Subcutaneous abdominal adipose tissue (tissue), 5 donors: ENCODE data around the gene TPM4.
"Not testable (repeated sequence)": the region's sequence is repeated elsewhere in the genome, so short reads cannot be mapped to it uniquely, and the experiment has no call there.

ENCODE experiments used
- H3K27ac ChIP-seq: one replicate; pipeline ENCODE4 v1.7.0; 2013; ENCODE audit warnings: low read depth, mild to moderate bottlenecking, inconsistent platforms, low read length, moderate library complexity
- H3K27me3 ChIP-seq, 5 donors: one replicate each; pipeline ENCODE4 v1.7.0; 2013; ENCODE audit warnings: low read length in 5 of 5, inconsistent platforms in 1 of 5; ENCODE audit not compliant: control insufficient read depth in 5 of 5, insufficient read depth in 4 of 5
- H3K36me3 ChIP-seq, 5 donors: one replicate each; pipeline ENCODE4 v1.7.0; 2013; ENCODE audit warnings: low read length in 5 of 5; ENCODE audit not compliant: control insufficient read depth in 5 of 5, insufficient read depth in 5 of 5
- H3K4me1 ChIP-seq, 5 donors: one replicate each; pipeline ENCODE4 v1.7.0; 2013; ENCODE audit warnings: low read length in 5 of 5, mild to moderate bottlenecking in 3 of 5, moderate library complexity in 1 of 5; ENCODE audit not compliant: control insufficient read depth in 5 of 5, insufficient read depth in 5 of 5
- H3K4me3 ChIP-seq, 5 donors: one replicate each; pipeline ENCODE4 v1.7.0; 2013; ENCODE audit warnings: low read length in 5 of 5, low read depth in 1 of 5
- H3K9ac ChIP-seq, 5 donors: one replicate each; pipeline ENCODE4 v1.7.0; 2013; ENCODE audit warnings: low read length in 5 of 5, mild to moderate bottlenecking in 4 of 5, moderate library complexity in 3 of 5
- H3K9me3 ChIP-seq, 5 donors: one replicate each; pipeline ENCODE4 v1.7.0; 2013; ENCODE audit warnings: low read length in 5 of 5; ENCODE audit not compliant: control insufficient read depth in 5 of 5
- donor health status: healthy.
- donor health status: healthy.
- donor health status: healthy.
- donor health status: healthy.
- donor health status: healthy.

Gene TPM4

DNA sequence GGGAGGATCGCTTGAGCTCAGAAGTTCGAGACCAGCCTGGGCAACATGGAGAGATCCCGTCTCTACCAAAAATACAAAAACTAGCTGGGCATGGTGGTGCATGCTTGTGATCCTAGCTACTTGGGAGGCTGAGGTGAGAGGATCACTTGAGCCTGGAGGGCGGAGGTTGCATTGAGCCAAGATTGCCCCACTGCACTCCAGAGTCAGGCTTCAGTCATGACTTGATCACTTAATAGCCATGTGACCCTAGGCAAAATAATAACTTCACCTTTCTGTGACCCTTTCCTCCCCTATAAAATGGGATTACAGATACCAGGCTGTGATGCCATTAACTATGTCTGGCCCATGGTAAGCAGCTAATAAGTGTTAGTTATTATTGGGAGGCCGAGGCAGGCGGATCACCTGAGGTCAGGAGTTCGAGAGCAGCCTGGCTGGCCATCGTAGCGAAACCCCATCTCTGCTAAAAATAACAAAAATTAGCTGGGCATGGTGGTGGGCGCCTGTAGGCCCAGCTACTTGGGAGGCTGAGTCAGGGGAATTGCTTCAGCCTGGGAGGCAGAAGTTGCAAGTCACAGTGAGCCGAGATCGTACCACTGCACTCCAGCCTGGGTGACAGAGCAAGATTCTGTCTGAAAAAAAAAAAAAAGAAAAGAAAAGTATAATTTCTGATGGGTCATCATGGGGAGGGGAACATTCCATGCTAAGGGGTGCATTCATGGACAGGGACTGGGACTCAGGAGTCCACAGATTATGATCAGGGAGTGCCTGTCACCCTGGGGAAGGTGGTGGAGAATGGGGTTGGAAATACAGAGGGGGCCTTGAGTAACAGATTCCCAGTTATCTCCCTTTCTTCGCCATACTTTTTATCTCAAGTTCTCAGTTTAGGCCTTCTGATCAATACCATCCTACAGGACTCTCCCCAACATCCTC is 15.5 kb downstream of the TPM4 start:
- Histone ChIP-seq H3K27ac (no peak overlapping the region), H3K4me1 (peaks cover 0 to 2% (median 0%) of the 10 kb centered on the region in 5 donors), H3K27me3 (no peaks in the 10 kb centered on the region), H3K36me3 (peaks cover 15 to 96% (median 81%) of the 10 kb centered on the region in 5 donors), H3K9me3 (no peaks in the 10 kb centered on the region), H3K4me3 (no peak overlapping the region), H3K9ac (no peak overlapping the region)

DNA sequence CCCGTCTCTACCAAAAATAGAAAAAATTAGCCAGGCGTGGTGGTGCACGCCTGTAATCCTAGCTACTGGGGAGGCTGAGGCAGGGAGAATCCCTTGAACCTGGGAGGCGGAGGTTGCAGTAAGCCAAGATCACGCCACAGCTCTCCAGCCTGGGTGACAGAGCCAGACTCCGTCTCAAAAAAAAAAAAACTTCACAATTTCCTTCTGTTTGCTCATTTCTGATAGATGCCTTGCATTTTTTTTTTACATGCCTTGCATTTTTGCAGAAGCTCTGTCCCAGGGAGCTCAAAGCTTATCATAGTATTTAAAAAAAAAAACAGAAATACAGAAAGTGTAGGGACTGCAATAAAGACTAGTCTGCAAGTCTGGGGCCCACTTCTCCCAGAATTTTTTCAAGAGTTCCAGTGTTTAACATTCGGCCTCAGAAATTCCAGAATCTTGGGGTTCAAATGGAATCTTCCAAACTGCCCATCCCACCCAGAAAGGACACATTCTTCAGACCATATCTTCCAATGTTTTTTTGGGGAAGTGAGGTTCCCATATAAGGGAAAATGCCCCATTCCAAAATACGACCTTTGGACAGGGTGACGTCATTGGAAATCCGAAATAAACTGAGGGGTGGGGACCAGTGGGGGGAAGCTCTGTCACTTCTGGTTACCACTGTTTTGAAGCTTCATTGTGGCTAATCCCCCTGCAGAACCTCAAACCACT is 18.2 kb downstream of the TPM4 start:
- no peak overlapping the region for H3K27ac ChIP-seq
- H3K4me3 ChIP-seq, result no peak overlapping the region
- H3K9me3 ChIP-seq, result no peaks in the 10 kb centered on the region
- H3K9ac ChIP-seq, result no peak overlapping the region
- peaks cover 15 to 93% (median 74%) of the 10 kb centered on the region in 5 donors for H3K36me3 ChIP-seq
- peaks cover 0 to 2% (median 0%) of the 10 kb centered on the region in 5 donors for H3K4me1 ChIP-seq
- no peaks in the 10 kb centered on the region for H3K27me3 ChIP-seq

DNA sequence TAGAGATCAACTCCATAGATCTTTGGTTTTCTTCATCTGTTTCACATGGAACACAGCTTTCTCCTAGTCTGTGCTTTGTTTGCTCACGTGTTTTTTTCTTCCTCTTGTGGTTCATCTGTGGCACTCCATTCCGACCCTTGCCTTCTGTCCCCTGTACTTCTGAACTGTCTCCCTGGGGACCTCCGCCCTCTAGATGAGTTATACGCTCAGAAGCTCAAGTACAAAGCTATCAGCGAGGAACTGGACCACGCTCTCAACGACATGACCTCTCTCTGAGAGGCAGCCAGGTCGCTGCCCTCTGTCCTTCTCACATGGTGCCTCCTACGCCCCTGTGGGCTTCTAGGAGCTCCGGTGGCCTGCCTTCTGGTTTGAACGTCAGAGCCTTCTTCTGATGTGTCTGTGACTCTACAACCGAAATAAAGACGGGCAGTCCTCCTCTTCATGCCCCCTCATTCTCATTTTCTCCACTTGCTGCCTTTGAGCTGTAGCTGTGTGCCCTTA is 18.8 kb downstream of the TPM4 start:
- Histone ChIP-seq H3K9ac (no peak overlapping the region), H3K4me3 (no peak overlapping the region), H3K27me3 (no peaks in the 10 kb centered on the region), H3K9me3 (no peaks in the 10 kb centered on the region), H3K4me1 (peaks cover 0 to 2% (median 0%) of the 10 kb centered on the region in 5 donors), H3K27ac (no peak overlapping the region), H3K36me3 (peaks cover 19 to 93% (median 74%) of the 10 kb centered on the region in 5 donors)

DNA sequence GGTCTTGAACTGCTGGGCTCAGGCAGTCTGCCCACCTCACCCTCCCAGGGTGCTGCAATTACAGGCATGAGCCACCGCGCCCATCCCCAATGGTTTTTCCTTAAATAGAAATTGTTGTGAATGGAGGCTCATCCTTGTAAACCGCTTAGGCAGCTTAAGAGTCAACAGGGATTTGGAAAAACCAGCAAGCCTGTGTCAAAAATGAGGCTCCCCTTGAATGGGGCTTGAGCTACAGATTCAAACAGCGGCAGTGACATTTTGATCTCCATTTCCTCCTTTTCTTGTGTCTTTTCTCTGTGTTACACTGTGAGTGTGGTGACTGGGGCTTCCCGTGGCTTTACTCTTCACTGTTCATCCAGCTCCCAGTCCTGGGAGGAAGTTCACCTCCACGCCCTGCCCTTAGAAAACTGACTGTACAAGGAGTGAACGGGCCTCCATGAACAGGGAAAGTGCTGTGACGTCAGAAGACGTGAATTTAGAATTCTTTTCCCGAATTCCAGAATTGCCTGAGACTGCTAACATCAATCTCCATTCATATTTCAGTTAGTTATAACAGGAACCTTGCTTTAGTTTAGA is 20.1 kb downstream of the TPM4 start:
- no peak overlapping the region for H3K27ac ChIP-seq
- H3K27me3 ChIP-seq, result no peaks in the 10 kb centered on the region
- peaks cover 0 to 2% (median 0%) of the 10 kb centered on the region in 5 donors for H3K4me1 ChIP-seq
- H3K4me3 ChIP-seq, result no peak overlapping the region
- no peak overlapping the region for H3K9ac ChIP-seq
- peaks cover 19 to 93% (median 70%) of the 10 kb centered on the region in 5 donors for H3K36me3 ChIP-seq
- H3K9me3 ChIP-seq, result no peaks in the 10 kb centered on the region

DNA sequence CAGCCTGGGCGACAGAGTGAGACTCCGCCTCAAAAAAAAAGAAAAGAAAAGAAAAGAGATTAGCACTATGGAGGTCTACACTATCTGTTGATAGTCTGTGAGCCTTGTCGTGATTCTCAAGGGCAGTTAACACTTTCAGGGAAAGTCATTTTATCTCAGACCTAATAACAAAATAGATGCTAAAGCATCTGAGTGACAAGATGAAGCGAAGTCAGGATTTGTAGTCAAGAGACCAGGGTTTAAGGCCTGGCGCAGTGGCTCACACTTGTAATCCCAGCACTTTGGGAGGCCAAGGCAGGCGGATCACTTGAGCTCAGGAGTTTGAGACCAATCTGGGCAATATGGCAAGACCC is 22.1 kb downstream of the TPM4 start:
- no peaks in the 10 kb centered on the region for H3K9me3 ChIP-seq
- no peak overlapping the region for H3K27ac ChIP-seq
- H3K27me3 ChIP-seq, result no peaks in the 10 kb centered on the region
- H3K36me3 ChIP-seq, result peaks cover 25 to 91% (median 66%) of the 10 kb centered on the region in 5 donors
- no peak overlapping the region for H3K9ac ChIP-seq
- H3K4me1 ChIP-seq, result peaks cover 0 to 2% (median 0%) of the 10 kb centered on the region in 5 donors
- H3K4me3 ChIP-seq, result no peak overlapping the region

DNA sequence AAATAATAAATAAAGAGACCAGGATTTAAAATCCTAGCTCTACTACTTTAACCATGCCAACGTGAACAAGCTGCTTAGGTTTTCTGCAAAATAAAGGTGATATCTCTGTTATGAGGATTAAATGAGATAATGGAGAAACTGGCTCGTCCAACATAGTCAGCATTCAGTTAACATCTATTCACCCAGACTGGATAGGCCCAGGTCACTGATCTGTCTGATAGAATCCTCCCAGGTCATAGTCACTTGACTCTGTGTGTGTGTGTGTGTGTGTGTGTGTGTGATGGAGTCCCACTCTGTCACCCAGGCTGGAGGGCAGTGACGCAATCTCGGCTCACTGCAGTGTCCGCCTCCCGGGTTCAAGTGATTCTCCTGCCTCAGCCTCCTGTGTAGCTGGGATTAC is 22.5 kb downstream of the TPM4 start:
- Histone ChIP-seq H3K36me3 (peaks cover 25 to 91% (median 66%) of the 10 kb centered on the region in 5 donors), H3K9me3 (no peaks in the 10 kb centered on the region), H3K4me1 (peaks cover 0 to 2% (median 0%) of the 10 kb centered on the region in 5 donors), H3K4me3 (no peak overlapping the region), H3K27ac (no peak overlapping the region), H3K27me3 (no peaks in the 10 kb centered on the region), H3K9ac (no peak overlapping the region)

DNA sequence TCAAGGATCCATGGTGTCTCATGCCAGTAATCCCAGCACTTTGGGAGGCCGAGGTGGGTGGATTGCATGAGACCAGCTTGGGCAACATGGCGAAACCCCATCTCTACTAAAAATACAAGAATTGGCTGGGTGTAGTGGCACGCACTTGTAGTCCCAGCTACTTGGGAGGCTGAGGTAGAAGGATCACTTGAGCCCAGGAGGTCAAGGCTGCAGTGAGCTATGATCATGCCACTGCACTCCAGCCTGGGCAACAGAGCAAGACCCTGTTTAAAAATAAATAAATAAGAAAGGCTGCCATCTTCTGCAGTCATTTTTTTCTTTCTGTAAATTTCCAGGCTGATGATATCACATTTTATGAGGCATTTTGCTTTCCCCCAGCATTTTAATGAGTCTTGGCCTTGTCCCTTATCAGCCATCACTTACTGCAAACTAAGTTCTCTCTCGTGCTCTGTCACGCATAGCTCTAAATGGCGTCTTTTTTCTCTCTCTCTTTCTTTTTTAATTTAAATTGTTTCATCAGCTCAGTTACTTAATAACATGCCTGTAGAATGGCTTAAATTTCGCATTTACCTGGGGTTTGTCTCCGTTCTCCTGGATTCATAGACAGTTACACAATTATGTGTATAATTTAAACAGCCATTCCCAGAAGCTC is 23.1 kb downstream of the TPM4 start:
- not testable (repeated sequence) for H3K4me1 ChIP-seq, H3K9ac ChIP-seq, H3K9me3 ChIP-seq, H3K4me3 ChIP-seq, H3K27ac ChIP-seq, H3K27me3 ChIP-seq
- H3K36me3 ChIP-seq, result peaks cover 24 to 86% (median 64%) of the 10 kb centered on the region in 5 donors

DNA sequence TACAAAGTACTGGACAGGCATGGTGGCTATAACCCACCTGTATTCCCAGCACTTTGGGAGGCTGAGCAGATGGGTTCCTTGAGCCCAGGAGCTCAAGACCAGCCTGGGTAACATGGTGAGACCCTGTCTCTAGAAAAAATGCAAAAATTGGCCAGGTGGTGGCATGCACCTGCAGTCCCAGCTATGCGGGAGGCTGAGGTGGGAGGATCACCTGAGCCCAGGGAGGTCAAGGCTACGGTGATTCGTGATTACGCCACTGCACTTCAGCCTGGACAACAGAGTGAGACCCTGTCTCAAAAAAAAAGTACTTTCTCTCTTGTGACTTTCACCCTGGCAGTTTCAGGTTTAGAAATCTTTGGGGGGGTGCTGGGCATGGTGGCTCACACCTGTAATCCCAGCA is 24.2 kb downstream of the TPM4 start:
- Histone ChIP-seq H3K4me3 (no peak overlapping the region), H3K9me3 (no peaks in the 10 kb centered on the region), H3K36me3 (peaks cover 16 to 75% (median 56%) of the 10 kb centered on the region in 5 donors), H3K9ac (no peak overlapping the region), H3K27ac (no peak overlapping the region), H3K27me3 (no peaks in the 10 kb centered on the region), H3K4me1 (no peaks in the 10 kb centered on the region)

DNA sequence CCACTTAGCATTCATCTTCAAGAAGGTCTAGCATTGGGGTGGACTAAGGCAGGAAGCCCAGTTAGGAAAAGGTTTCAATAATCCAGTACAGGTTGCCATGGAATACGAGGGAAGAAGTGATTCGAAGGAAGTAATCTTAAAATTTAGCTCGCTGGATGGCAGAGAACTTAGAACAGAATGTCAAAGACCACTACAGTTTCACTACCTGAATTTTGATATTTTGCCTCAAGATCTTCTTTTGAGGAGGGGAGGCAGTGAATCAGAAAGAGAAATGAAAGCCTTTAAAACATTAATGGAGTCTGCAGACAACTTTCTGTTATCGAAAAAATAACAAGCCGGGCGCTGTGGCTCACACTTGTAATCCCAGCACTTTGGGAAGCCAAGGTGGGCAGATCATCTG is 28.4 kb downstream of the TPM4 start:
- Histone ChIP-seq H3K27ac (no peak overlapping the region), H3K4me1 (no peaks in the 10 kb centered on the region), H3K9ac (no peak overlapping the region), H3K27me3 (no peaks in the 10 kb centered on the region), H3K36me3 (peaks cover 13 to 39% (median 30%) of the 10 kb centered on the region in 5 donors), H3K4me3 (no peak overlapping the region), H3K9me3 (no peaks in the 10 kb centered on the region)
